ENCODE results near the gene RPL5.
A peak's percentile ranks its signal among the peaks of the same experiment; 100 is the strongest.
"Not testable (repeated sequence)": the region's sequence is repeated elsewhere in the genome, so short reads cannot be mapped to it uniquely, and the experiment has no call there.

The RPL5 gene

DNA sequence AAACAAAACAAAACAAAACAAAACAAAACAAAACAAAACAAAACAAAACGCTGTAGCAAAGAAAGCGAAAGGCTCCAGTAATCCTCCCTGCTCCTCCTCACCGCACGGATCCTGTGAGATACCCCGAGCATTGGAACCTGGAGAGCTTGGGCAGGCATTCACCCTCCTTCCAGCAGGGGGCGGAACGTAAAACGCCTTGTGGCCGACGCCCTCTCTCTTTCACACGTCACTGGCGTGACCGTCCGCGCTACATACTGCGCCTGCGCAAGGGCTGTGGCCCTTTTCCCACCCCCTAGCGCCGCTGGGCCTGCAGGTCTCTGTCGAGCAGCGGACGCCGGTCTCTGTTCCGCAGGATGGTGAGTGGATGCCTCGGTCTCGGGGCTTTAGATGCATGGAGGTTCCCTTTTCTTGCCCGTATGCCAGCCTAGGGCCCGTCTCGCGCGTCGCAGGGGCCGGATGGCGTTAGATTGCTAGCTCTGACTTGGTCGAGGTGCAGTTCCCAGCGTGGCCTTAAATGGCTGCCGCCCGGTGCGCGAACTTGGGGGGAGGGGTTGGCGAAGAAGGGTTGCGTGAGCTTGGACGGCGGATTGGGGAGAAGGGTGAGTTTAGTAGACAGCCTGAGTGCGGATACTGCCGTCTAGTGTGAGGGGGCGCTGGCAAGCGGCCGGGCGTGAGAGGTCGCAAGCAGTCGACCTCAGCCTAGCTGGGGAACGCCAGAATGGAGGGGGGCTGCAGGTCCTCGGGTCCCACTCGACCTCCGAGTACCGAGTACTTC is at the start of gene RPL5:
RPL5 (plus strand) TSS at position 279 of the 775 bp plus-strand sequence; CDS start at position 354, 75 bp downstream.
- peaks cover 40% of the 10 kb centered on the region for H3K36me3 ChIP-seq (ENCODE audit: control insufficient read depth, low read depth, low read length)
- peaks cover 18% of the 10 kb centered on the region for H3K4me1 ChIP-seq (ENCODE audit: control insufficient read depth, low read depth, low read length)
- H3K4me3 ChIP-seq (ENCODE audit: low read length), result peak within 1 kb of the TSS; percentile 96
- peak within 1 kb of the TSS; percentile 97 for H3K9ac ChIP-seq (ENCODE audit: low read length)
- no peaks in the 10 kb centered on the region for H3K27me3 ChIP-seq (ENCODE audit: control insufficient read depth, insufficient read depth, low read length)
- H3K9me3 ChIP-seq (ENCODE audit: control insufficient read depth, low read depth, low read length), result no peaks in the 10 kb centered on the region
- H3K27ac ChIP-seq (ENCODE audit: low read length), result peak within 1 kb of the TSS; percentile 66

DNA sequence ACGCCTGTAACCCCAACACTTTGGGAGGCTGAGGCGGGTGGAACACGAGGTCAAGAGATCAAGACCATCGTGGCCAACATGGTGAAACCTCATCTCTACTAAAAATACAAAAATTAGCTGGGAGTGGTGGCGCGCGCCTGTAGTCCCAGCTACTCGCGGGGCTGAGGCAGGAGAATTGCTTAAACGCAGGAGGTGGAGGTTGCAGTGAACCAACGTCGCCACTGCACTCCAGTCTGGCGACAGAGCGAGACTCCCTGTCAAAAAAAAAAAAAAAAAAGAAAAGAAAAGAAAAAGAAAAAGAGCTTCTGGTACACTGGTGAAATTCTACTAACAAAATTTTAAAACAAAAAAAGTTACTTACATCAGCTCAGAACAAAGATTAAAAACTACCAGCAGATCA is 48.3 kb upstream of the RPL5 start:
- H3K36me3 ChIP-seq (ENCODE audit: control insufficient read depth, low read depth, low read length); H3K9me3 ChIP-seq (ENCODE audit: control insufficient read depth, low read depth, low read length); H3K4me1 ChIP-seq (ENCODE audit: control insufficient read depth, low read depth, low read length); H3K27ac ChIP-seq (ENCODE audit: low read length): not testable (repeated sequence)
- H3K27me3 ChIP-seq (ENCODE audit: control insufficient read depth, insufficient read depth, low read length), result peaks cover 28% of the 10 kb centered on the region
- H3K4me3 ChIP-seq (ENCODE audit: low read length), result peak overlapping the region; percentile 79
- peak overlapping the region; percentile 67 for H3K9ac ChIP-seq (ENCODE audit: low read length)

DNA sequence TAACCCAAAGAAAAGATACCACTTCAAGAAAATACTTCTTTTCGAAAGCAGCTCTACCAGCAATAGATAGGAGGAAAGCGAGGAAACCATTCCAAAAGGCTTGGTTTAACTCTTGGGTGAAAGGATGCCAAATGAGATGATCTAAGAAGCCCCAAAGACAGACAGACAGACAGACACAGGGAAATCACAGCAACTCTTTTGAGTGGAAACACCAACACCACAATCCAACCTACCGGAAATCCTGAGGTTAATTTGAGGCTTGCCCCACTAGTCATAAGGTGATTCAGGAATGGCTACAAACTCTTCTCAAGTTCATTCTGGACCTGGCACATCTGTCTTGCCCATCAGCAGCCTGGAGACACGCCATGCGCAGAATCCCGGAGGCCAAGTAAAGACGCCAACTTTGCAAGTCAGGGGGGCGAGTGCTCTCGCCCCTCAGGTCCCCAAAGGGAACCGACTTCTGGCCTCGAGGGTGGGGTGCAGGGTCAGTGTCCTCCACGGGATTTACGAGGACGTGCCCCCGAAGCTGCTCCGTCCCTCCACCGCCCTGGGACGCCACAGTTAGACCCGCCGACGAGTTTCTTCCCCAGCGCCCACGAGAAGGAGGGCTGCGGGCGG is 47.7 kb upstream of the RPL5 start:
- Histone ChIP-seq H3K27ac (ENCODE audit: low read length) (no peak overlapping the region), H3K36me3 (ENCODE audit: control insufficient read depth, low read depth, low read length) (no peaks in the 10 kb centered on the region), H3K4me1 (ENCODE audit: control insufficient read depth, low read depth, low read length) (peaks cover 8% of the 10 kb centered on the region), H3K9me3 (ENCODE audit: control insufficient read depth, low read depth, low read length) (no peaks in the 10 kb centered on the region), H3K9ac (ENCODE audit: low read length) (peak overlapping the region; percentile 67), H3K27me3 (ENCODE audit: control insufficient read depth, insufficient read depth, low read length) (peaks cover 28% of the 10 kb centered on the region), H3K4me3 (ENCODE audit: low read length) (peak overlapping the region; percentile 79)

DNA sequence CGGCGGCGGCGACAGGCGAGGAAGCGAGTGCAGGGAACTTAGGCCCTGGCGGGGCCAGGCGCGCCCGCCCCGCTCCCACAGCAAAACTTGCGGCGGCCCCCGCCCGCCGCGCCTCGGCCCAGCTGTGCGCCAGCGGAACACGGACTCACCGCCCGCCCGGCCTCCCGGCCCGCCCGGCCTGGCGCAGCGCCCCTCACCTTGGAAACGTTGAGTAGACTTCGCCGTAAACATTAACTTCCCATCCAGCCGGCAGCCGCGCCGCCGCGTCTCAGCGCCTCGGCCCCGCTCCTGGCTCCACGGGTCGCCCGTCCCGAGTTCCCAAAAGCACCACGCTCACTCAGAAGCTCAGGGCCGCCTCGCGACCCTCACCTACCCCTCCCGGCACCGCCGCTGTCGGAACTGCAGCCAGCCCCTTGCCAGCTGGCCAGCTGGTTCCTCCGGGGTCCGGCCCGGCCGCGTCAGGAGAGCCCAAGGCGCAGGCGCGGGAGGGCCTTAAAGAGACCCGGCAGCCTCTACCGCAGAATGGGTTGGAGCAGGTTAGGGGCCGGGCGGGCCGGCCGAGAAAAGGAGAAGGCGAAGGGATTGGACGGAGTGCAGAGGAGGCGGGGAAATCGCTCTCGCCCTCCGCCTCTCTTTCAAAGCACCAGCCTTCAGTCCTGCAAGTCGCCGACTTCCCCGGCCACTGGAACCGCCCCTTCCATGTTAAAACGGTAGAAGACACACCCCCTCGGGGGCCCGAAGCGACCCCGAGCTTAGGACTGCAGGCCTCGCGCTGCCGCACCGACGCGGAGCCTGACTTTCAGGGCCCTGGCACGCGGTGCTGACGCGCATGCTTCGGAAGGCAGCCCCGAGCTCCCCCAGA is 47.0 kb upstream of the RPL5 start, which contains the start of gene EVI5:
EVI5 (minus strand) TSS at position 470 of the 862 bp plus-strand sequence. CDS start 48,562 bp downstream, outside the sequence.
- Histone ChIP-seq H3K27ac (ENCODE audit: low read length) (no peak within 1 kb of the TSS), H3K36me3 (ENCODE audit: control insufficient read depth, low read depth, low read length) (no peaks in the 10 kb centered on the region), H3K4me1 (ENCODE audit: control insufficient read depth, low read depth, low read length) (peaks cover 8% of the 10 kb centered on the region), H3K27me3 (ENCODE audit: control insufficient read depth, insufficient read depth, low read length) (peaks cover 28% of the 10 kb centered on the region), H3K9me3 (ENCODE audit: control insufficient read depth, low read depth, low read length) (no peaks in the 10 kb centered on the region), H3K4me3 (ENCODE audit: low read length) (peak within 1 kb of the TSS; percentile 79), H3K9ac (ENCODE audit: low read length) (peak within 1 kb of the TSS; percentile 67)

DNA sequence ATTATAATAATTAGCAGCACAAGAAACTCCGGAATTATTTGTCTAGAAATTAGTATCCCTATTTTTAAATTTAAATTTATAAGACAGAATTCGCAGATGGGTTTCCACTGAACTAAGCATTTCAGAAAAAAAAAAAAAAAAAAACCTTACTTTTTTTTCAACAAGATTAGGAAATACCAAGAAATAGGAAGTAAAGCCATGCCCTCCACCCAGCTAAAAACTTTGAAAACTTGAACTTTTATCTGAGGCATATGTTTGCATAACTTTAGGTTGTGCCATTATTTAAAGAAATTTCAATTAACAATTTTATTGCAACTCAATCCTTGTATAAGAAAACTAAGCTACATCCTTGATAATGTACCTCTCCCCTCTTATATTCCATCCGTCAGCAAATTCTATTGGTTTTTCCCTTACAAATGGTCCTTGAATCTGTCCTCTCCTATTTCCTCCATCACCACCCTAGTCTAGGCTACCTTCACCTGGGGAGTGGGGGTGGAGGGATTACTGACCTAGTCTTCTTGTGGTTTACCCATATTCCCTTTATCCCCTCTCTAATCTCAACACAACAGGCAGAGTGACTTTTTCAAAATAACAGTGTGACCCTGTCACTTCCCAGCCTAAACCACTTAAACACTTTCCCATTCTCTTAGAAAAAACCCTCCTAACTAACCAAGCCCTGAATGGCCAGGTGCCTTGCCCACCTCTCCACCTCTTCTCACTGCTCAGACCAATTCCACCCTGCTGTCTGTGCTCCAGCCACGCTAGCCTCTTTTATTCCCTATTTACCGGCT is 45.5 kb upstream of the RPL5 start:
- no peaks in the 10 kb centered on the region for H3K36me3 ChIP-seq (ENCODE audit: control insufficient read depth, low read depth, low read length)
- H3K9ac ChIP-seq (ENCODE audit: low read length), result no peak overlapping the region
- H3K4me1 ChIP-seq (ENCODE audit: control insufficient read depth, low read depth, low read length), result peaks cover 9% of the 10 kb centered on the region
- H3K27me3 ChIP-seq (ENCODE audit: control insufficient read depth, insufficient read depth, low read length), result peaks cover 28% of the 10 kb centered on the region
- H3K4me3 ChIP-seq (ENCODE audit: low read length), result no peak overlapping the region
- no peak overlapping the region for H3K27ac ChIP-seq (ENCODE audit: low read length)
- H3K9me3 ChIP-seq (ENCODE audit: control insufficient read depth, low read depth, low read length), result no peaks in the 10 kb centered on the region

DNA sequence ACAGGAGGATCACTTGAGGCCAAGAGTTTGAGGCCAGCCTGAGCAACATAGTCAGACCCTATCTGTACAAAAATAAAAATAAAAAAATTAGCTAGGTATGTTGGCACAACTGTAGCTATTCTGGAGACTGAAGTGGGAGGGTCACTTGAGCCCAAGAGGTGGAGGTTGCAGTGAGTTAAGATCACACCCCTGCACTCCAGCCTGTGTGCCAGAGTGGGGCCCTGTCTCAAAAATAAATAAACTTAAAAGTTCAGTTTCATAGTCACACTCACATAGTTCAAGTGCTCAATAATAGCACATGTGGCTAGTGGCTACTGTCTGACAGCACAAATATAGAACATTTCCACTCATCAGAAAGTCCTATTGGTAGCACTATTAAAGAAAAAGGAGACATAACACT is 41.8 kb upstream of the RPL5 start:
- peaks cover 20% of the 10 kb centered on the region for H3K4me1 ChIP-seq (ENCODE audit: control insufficient read depth, low read depth, low read length)
- no peaks in the 10 kb centered on the region for H3K9me3 ChIP-seq (ENCODE audit: control insufficient read depth, low read depth, low read length)
- peaks cover 20% of the 10 kb centered on the region for H3K27me3 ChIP-seq (ENCODE audit: control insufficient read depth, insufficient read depth, low read length)
- H3K27ac ChIP-seq (ENCODE audit: low read length), result no peak overlapping the region
- H3K36me3 ChIP-seq (ENCODE audit: control insufficient read depth, low read depth, low read length), result no peaks in the 10 kb centered on the region
- no peak overlapping the region for H3K9ac ChIP-seq (ENCODE audit: low read length)
- no peak overlapping the region for H3K4me3 ChIP-seq (ENCODE audit: low read length)

DNA sequence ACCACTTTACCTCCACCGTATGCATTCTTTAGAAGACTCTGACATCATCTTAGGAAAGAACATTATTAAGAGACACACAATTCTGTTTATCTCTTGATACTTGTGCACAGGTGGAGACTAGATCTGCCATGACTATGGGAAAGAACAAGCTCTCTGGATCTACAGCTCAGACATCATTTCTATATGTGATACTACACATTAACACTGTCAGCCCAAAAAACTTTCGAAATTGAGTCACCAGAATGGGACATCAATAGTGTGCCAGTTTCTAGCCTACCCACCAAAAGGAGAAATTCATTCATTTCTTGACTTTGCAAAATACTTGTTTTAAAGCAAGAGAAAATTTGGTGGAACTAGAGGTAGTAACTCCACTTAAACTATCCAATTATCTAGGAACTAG is 41.0 kb upstream of the RPL5 start:
- Histone ChIP-seq H3K4me3 (ENCODE audit: low read length) (no peak overlapping the region), H3K4me1 (ENCODE audit: control insufficient read depth, low read depth, low read length) (peaks cover 17% of the 10 kb centered on the region), H3K36me3 (ENCODE audit: control insufficient read depth, low read depth, low read length) (no peaks in the 10 kb centered on the region), H3K27me3 (ENCODE audit: control insufficient read depth, insufficient read depth, low read length) (peaks cover 15% of the 10 kb centered on the region), H3K9me3 (ENCODE audit: control insufficient read depth, low read depth, low read length) (no peaks in the 10 kb centered on the region), H3K27ac (ENCODE audit: low read length) (no peak overlapping the region), H3K9ac (ENCODE audit: low read length) (no peak overlapping the region)

DNA sequence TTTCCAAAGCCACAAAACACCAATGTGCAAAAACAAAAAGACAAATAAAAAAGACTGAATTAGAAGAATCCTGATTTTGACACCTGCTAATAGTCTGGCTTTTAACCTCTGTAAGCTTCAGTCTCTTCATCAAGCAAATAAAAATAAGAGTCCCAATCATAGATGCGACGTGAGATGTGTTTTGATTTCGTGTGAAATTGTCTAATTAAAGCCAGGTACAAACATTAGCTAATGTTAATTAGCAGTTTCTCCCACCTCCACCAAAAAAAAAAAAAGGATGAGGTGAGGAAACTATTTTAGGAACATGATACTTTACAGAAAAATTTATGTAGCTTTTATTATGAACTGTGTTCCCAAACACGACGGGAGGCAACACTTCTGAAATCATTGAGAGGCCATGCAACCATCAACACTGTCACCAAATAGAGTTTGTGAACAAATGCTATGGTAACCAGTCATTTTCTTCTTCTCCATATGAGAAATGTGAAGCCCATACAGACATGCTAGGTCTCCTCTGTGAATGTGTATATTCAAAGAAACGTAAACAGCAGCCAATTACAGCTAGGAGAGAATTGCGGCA is 40.3 kb upstream of the RPL5 start:
- peak overlapping the region; percentile 47 for H3K9ac ChIP-seq (ENCODE audit: low read length)
- H3K27ac ChIP-seq (ENCODE audit: low read length), result peak overlapping the region; percentile 79
- no peaks in the 10 kb centered on the region for H3K9me3 ChIP-seq (ENCODE audit: control insufficient read depth, low read depth, low read length)
- peaks cover 17% of the 10 kb centered on the region for H3K4me1 ChIP-seq (ENCODE audit: control insufficient read depth, low read depth, low read length)
- peak overlapping the region; percentile 39 for H3K4me3 ChIP-seq (ENCODE audit: low read length)
- H3K36me3 ChIP-seq (ENCODE audit: control insufficient read depth, low read depth, low read length), result no peaks in the 10 kb centered on the region
- peaks cover 8% of the 10 kb centered on the region for H3K27me3 ChIP-seq (ENCODE audit: control insufficient read depth, insufficient read depth, low read length)

DNA sequence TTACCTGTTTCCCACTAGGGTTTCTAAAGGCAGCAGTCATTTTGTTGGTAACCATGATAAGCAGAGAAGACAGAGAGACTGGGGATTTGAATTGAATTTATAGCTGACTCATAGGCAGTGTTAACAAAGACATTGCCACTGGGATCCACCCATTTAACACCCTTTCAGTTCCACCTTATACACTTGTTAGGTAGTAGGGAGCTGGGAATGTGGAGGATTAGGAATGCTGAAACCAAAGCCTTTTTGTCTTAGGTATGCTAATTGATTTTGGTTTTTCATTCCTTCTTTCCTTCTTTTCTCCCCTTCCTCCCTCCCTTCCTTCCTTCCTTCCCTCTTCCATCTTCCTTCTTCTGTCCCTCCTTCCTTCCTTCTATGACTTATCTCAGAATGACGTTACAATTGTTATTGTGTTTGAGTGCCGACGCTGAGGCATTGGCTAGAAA is 39.5 kb upstream of the RPL5 start:
- Histone ChIP-seq H3K27ac (ENCODE audit: low read length) (no peak overlapping the region), H3K4me3 (ENCODE audit: low read length) (peak overlapping the region; percentile 39), H3K9me3 (ENCODE audit: control insufficient read depth, low read depth, low read length) (no peaks in the 10 kb centered on the region)

DNA sequence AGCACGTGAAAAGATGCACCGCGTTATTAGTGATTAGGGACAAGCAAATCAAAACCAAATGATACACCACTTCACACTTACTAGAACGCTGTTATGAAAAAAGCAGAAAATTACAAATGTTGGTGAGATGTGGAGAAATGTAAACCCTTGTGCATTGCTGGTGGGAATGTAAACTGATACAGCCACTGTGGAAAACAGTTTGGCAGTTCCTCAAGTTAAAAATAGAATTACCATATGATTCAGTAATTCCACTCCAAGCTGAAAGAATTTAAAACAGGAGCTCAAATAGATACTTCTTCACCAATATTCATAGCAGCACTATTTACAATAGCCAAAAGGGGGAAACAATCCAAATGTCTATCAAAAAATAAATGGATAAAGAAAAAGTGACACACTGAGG is 36.7 kb upstream of the RPL5 start:
- Histone ChIP-seq H3K4me3 (ENCODE audit: low read length) (no peak overlapping the region), H3K9ac (ENCODE audit: low read length) (no peak overlapping the region), H3K27me3 (ENCODE audit: control insufficient read depth, insufficient read depth, low read length) (no peaks in the 10 kb centered on the region), H3K4me1 (ENCODE audit: control insufficient read depth, low read depth, low read length) (peaks cover 17% of the 10 kb centered on the region), H3K9me3 (ENCODE audit: control insufficient read depth, low read depth, low read length) (no peaks in the 10 kb centered on the region), H3K27ac (ENCODE audit: low read length) (no peak overlapping the region), H3K36me3 (ENCODE audit: control insufficient read depth, low read depth, low read length) (no peaks in the 10 kb centered on the region)

More for the DNA sequence above, 39.5 kb upstream of the RPL5 start:
- peaks cover 17% of the 10 kb centered on the region for H3K4me1 ChIP-seq (ENCODE audit: control insufficient read depth, low read depth, low read length)
- H3K27me3 ChIP-seq (ENCODE audit: control insufficient read depth, insufficient read depth, low read length), result peaks cover under 1% of the 10 kb centered on the region
- no peaks in the 10 kb centered on the region for H3K36me3 ChIP-seq (ENCODE audit: control insufficient read depth, low read depth, low read length)
- peak overlapping the region; percentile 47 for H3K9ac ChIP-seq (ENCODE audit: low read length)
